ENCODE measurements around the gene DIRAS2.

DIRAS2 gene

DNA sequence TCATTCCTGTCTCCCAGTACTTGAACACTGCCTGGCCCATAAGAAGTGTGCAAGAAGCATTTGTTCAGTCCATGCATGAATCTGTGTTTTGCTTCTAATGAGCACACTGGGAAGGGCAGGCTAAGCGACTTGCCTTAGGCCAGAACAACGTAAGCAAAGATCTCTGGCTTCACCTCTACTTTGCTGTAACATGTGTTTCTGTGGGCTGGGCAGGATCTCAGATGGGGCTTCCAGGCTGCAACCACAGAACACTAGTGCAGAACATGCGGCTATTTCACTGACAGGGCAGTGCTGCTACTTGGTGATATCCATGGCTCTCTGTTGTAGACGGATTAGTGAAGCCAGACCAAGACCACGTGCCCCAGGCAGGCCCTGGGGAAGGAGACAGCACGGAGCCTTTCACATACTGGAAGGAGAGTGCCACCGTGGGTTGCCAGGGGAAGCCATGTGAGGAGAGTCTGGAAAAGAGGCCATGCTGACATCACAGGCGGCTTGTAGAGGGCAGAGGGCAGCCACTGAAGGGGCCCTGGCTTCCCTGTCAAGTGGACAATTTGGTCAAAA is 9.9 kb downstream of the DIRAS2 start (continued):
- TF ChIP-seq, protein P1, sequence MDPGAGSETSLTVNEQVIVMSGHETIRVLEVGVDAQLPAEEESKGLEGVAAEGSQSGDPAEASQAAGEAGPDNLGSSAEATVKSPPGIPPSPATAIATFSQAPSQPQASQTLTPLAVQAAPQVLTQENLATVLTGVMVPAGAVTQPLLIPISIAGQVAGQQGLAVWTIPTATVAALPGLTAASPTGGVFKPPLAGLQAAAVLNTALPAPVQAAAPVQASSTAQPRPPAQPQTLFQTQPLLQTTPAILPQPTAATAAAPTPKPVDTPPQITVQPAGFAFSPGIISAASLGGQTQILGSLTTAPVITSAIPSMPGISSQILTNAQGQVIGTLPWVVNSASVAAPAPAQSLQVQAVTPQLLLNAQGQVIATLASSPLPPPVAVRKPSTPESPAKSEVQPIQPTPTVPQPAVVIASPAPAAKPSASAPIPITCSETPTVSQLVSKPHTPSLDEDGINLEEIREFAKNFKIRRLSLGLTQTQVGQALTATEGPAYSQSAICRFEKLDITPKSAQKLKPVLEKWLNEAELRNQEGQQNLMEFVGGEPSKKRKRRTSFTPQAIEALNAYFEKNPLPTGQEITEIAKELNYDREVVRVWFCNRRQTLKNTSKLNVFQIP (CRISPR knock-in tag; IDR thresholded peaks at IDR 0.05; ENCODE audit: borderline replicate concordance, low read depth), result no peak
- TF ChIP-seq OSR1 (CRISPR knock-in tag; IDR thresholded peaks at IDR 0.05) (no peak), ZNF70 (CRISPR knock-in tag; IDR thresholded peaks at IDR 0.05) (no peak), ZC3H10 (CRISPR knock-in tag; IDR thresholded peaks at IDR 0.05) (no peak), ZFP30 (CRISPR knock-in tag; IDR thresholded peaks at IDR 0.05) (no peak), ARNTL (CRISPR knock-in tag; IDR thresholded peaks at IDR 0.05; ENCODE audit: borderline replicate concordance, low read depth) (no peak), RARB (CRISPR knock-in tag; IDR thresholded peaks at IDR 0.05) (no peak), ZFP3 (CRISPR knock-in tag; IDR thresholded peaks at IDR 0.05) (no peak), ISL1 (CRISPR knock-in tag; IDR thresholded peaks at IDR 0.05) (no peak)
- TF ChIP-seq, protein P2, sequence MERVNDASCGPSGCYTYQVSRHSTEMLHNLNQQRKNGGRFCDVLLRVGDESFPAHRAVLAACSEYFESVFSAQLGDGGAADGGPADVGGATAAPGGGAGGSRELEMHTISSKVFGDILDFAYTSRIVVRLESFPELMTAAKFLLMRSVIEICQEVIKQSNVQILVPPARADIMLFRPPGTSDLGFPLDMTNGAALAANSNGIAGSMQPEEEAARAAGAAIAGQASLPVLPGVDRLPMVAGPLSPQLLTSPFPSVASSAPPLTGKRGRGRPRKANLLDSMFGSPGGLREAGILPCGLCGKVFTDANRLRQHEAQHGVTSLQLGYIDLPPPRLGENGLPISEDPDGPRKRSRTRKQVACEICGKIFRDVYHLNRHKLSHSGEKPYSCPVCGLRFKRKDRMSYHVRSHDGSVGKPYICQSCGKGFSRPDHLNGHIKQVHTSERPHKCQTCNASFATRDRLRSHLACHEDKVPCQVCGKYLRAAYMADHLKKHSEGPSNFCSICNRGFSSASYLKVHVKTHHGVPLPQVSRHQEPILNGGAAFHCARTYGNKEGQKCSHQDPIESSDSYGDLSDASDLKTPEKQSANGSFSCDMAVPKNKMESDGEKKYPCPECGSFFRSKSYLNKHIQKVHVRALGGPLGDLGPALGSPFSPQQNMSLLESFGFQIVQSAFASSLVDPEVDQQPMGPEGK (CRISPR knock-in tag; IDR thresholded peaks at IDR 0.05; ENCODE audit: borderline replicate concordance), result no peak

DNA sequence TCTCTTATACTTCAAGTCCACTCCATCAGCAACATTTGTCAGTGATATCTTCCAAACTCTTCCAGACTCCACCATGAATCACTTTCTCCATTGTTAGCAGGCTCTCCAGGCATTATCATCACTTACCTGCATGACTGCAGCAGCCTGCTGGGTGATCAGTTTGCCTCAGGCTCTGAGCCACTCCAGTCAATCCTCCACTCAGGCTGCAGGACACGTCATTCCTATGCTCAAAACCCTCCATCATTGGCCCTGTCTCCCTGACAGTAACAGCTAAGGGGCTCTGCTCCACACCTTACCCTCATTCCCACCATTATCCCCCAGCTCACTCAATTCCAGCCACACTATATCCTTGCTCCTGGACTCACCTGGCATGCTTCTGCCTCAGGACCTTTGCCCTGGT is 10.7 kb downstream of the DIRAS2 start:
- ATAC-seq, result no peak
- TF ChIP-seq OSR1 (CRISPR knock-in tag; IDR thresholded peaks at IDR 0.05) (no peak), ZFP30 (CRISPR knock-in tag; IDR thresholded peaks at IDR 0.05) (no peak), ZFP3 (CRISPR knock-in tag; IDR thresholded peaks at IDR 0.05) (no peak), ZNF8 (CRISPR knock-in tag; IDR thresholded peaks at IDR 0.05) (no peak), ESRRG (CRISPR knock-in tag; IDR thresholded peaks at IDR 0.05) (no peak), SNAI2 (CRISPR knock-in tag; IDR thresholded peaks at IDR 0.05) (no peak), ZC3H10 (CRISPR knock-in tag; IDR thresholded peaks at IDR 0.05) (no peak), BACH2 (CRISPR knock-in tag; IDR thresholded peaks at IDR 0.05; ENCODE audit: borderline replicate concordance) (no peak), RARB (CRISPR knock-in tag; IDR thresholded peaks at IDR 0.05) (no peak), TCF4 (CRISPR knock-in tag; IDR thresholded peaks at IDR 0.05; ENCODE audit: borderline replicate concordance) (no peak), GLIS3 (CRISPR knock-in tag; IDR thresholded peaks at IDR 0.05) (no peak), ZNF70 (CRISPR knock-in tag; IDR thresholded peaks at IDR 0.05) (no peak)
- TF ChIP-seq, protein P2 (CRISPR knock-in tag; IDR thresholded peaks at IDR 0.05; ENCODE audit: borderline replicate concordance), result no peak
- TF ChIP-seq, protein P3, sequence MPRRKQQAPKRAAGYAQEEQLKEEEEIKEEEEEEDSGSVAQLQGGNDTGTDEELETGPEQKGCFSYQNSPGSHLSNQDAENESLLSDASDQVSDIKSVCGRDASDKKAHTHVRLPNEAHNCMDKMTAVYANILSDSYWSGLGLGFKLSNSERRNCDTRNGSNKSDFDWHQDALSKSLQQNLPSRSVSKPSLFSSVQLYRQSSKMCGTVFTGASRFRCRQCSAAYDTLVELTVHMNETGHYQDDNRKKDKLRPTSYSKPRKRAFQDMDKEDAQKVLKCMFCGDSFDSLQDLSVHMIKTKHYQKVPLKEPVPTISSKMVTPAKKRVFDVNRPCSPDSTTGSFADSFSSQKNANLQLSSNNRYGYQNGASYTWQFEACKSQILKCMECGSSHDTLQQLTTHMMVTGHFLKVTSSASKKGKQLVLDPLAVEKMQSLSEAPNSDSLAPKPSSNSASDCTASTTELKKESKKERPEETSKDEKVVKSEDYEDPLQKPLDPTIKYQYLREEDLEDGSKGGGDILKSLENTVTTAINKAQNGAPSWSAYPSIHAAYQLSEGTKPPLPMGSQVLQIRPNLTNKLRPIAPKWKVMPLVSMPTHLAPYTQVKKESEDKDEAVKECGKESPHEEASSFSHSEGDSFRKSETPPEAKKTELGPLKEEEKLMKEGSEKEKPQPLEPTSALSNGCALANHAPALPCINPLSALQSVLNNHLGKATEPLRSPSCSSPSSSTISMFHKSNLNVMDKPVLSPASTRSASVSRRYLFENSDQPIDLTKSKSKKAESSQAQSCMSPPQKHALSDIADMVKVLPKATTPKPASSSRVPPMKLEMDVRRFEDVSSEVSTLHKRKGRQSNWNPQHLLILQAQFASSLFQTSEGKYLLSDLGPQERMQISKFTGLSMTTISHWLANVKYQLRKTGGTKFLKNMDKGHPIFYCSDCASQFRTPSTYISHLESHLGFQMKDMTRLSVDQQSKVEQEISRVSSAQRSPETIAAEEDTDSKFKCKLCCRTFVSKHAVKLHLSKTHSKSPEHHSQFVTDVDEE (CRISPR knock-in tag; IDR thresholded peaks at IDR 0.05), result no peak

DNA sequence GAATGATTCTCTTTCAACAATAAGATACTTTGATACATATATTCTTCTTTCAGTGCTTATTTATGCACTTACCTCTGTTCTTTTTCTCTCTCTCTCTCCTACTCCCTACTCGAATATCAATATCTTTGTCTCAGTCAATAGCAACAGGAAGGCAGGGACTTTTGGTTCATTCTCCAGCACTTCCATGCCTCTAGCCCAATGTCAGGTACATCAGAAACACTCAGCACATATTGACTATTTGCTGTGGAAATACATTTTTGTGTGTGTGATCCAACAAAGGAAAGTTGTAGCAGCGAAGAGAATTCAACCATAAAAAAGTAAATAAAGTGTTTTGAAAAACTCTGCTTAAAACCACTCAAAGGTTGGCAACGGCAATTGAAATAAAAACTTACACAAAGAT is 12.6 kb downstream of the DIRAS2 start:
- no peak for ATAC-seq
- no peak for TF ChIP-seq TCF4 (CRISPR knock-in tag; IDR thresholded peaks at IDR 0.05; ENCODE audit: borderline replicate concordance)
- TF ChIP-seq ZNF8 (CRISPR knock-in tag; IDR thresholded peaks at IDR 0.05), result no peak
- no peak for TF ChIP-seq ZNF565 (CRISPR knock-in tag; conservative IDR thresholded peaks at IDR 0.05; ENCODE audit: low read depth)
- TF ChIP-seq ZFP3 (CRISPR knock-in tag; IDR thresholded peaks at IDR 0.05), result no peak
- TF ChIP-seq GLIS3 (CRISPR knock-in tag; IDR thresholded peaks at IDR 0.05), result no peak
- TF ChIP-seq, protein P1 (CRISPR knock-in tag; IDR thresholded peaks at IDR 0.05; ENCODE audit: borderline replicate concordance, low read depth), result no peak
- no peak for TF ChIP-seq PPARA (CRISPR knock-in tag; IDR thresholded peaks at IDR 0.05; ENCODE audit: borderline replicate concordance)
- no peak for TF ChIP-seq ZFP30 (CRISPR knock-in tag; IDR thresholded peaks at IDR 0.05)
- no peak for TF ChIP-seq ZNF70 (CRISPR knock-in tag; IDR thresholded peaks at IDR 0.05)
- TF ChIP-seq, protein P4, sequence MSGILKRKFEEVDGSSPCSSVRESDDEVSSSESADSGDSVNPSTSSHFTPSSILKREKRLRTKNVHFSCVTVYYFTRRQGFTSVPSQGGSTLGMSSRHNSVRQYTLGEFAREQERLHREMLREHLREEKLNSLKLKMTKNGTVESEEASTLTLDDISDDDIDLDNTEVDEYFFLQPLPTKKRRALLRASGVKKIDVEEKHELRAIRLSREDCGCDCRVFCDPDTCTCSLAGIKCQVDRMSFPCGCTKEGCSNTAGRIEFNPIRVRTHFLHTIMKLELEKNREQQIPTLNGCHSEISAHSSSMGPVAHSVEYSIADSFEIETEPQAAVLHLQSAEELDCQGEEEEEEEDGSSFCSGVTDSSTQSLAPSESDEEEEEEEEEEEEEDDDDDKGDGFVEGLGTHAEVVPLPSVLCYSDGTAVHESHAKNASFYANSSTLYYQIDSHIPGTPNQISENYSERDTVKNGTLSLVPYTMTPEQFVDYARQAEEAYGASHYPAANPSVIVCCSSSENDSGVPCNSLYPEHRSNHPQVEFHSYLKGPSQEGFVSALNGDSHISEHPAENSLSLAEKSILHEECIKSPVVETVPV (CRISPR knock-in tag; IDR thresholded peaks at IDR 0.05), result no peak
- TF ChIP-seq OSR1 (CRISPR knock-in tag; IDR thresholded peaks at IDR 0.05), result no peak
- no peak for TF ChIP-seq ESRRG (CRISPR knock-in tag; IDR thresholded peaks at IDR 0.05)
- TF ChIP-seq, protein P5, sequence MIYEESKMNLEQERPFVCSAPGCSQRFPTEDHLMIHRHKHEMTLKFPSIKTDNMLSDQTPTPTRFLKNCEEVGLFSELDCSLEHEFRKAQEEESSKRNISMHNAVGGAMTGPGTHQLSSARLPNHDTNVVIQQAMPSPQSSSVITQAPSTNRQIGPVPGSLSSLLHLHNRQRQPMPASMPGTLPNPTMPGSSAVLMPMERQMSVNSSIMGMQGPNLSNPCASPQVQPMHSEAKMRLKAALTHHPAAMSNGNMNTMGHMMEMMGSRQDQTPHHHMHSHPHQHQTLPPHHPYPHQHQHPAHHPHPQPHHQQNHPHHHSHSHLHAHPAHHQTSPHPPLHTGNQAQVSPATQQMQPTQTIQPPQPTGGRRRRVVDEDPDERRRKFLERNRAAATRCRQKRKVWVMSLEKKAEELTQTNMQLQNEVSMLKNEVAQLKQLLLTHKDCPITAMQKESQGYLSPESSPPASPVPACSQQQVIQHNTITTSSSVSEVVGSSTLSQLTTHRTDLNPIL (CRISPR knock-in tag; IDR thresholded peaks at IDR 0.05; ENCODE audit: low read depth), result no peak
- no peak for TF ChIP-seq TOX (CRISPR knock-in tag; IDR thresholded peaks at IDR 0.05; ENCODE audit: borderline replicate concordance)
- no peak for TF ChIP-seq ZC3H10 (CRISPR knock-in tag; IDR thresholded peaks at IDR 0.05)
- no peak for TF ChIP-seq BACH2 (CRISPR knock-in tag; IDR thresholded peaks at IDR 0.05; ENCODE audit: borderline replicate concordance)
